Measurements from ENCODE around the gene USO1.

DNA sequence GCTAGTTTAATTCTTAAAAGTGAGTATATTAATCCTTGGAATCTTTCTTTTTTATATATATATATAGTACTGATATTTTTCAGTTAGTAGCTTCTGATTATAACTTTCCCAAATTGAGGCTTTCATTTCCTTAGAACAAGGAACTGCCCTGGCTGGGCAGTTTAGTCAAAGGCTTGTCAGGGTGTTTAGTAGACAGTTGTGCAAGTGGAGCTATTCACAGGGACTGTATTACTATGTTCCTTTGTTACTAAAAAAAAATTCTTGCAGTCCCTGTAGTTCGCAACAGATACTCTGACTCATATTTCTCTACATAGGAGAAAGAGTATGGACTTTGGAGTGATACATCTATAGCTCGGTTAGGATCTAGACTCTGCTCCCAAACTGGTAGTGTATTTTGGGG, 20.8 kb downstream of the USO1 start:
- TF ChIP-seq CTCF (conservative IDR thresholded peaks at IDR 0.05): no peak
- no peak for TF ChIP-seq EZH2 (IDR thresholded peaks at IDR 0.05; ENCODE audit: low read depth)

Data from PC-9 (cell line).